Neural cell (in vitro differentiated cells): Measurements from ENCODE around the gene SNRNP27. TPM values are rescaled to one million over a fixed set of nuclear protein-coding genes. Genes with fewer than 3 reads are reported as not detected.

Source experiments
- H2AFZ ChIP-seq: fragments of 200-600, 300-800 bp; sonication (generic), shearing (Covaris generic); 2 replicates; pipeline ENCODE4 v1.6.0; 2014; ENCODE audit warnings: low read depth, mild to moderate bottlenecking, antibody characterized with exemption, low read length, moderate library complexity
- H3F3A ChIP-seq: fragments of 200-600 bp; shearing (Covaris generic); 2 replicates; pipeline ENCODE4 v1.6.1; 2016; ENCODE audit warnings: mild to moderate bottlenecking, moderate library complexity, mixed read lengths, antibody characterized with exemption, low read length; ENCODE audit not compliant: insufficient read depth, poor library complexity, severe bottlenecking
- H3K27ac ChIP-seq: fragments of 200-600, 300-800 bp; sonication (generic), shearing (Covaris generic); 2 replicates; pipeline ENCODE4 v1.5.1; 2014; ENCODE audit warnings: mild to moderate bottlenecking, low read length, moderate library complexity
- H3K27me3 ChIP-seq: fragments of 300-800, 200-600 bp; sonication (generic), shearing (Covaris generic); 2 replicates; pipeline ENCODE4 v1.6.0; 2014; ENCODE audit warnings: mild to moderate bottlenecking, low read depth, low read length, moderate library complexity; ENCODE audit not compliant: insufficient read depth
- H3K36me3 ChIP-seq: fragments of 300-800, 200-600 bp; sonication (generic), shearing (Covaris generic); 2 replicates; pipeline ENCODE4 v1.5.1; 2014; ENCODE audit warnings: mild to moderate bottlenecking, antibody characterized with exemption, low read length, moderate library complexity; ENCODE audit not compliant: insufficient read depth
- H3K4me2 ChIP-seq: fragments of 300-800, 200-600 bp; sonication (generic), shearing (Covaris generic); 2 replicates; pipeline ENCODE4 v1.6.0; 2014; ENCODE audit warnings: mild to moderate bottlenecking, low read length
- H3K4me3 ChIP-seq: fragments of 300-800, 200-600 bp; sonication (generic), shearing (Covaris generic); 2 replicates; pipeline ENCODE4 v1.5.1; 2014; ENCODE audit warnings: mild to moderate bottlenecking, low read length, moderate library complexity
- H3K79me2 ChIP-seq: fragments of 200-600 bp; shearing (Covaris generic); replicated peaks from 2 replicates; pipeline ENCODE4 v1.6.0; 2014; ENCODE audit warnings: mild to moderate bottlenecking, low read length, moderate library complexity; ENCODE audit not compliant: insufficient read depth
- H3K9ac ChIP-seq: fragments of 300-800, 200-600 bp; sonication (generic), shearing (Covaris generic); 2 replicates; pipeline ENCODE4 v1.6.1; 2016; ENCODE audit warnings: mild to moderate bottlenecking, low read length, mixed read lengths
- H3K9me2 ChIP-seq: fragments of 200-600 bp; shearing (Covaris generic); 2 replicates; pipeline ENCODE4 v1.6.1; 2016; ENCODE audit warnings: mild to moderate bottlenecking, low read length, mixed read lengths; ENCODE audit not compliant: insufficient read depth
- H3K9me3 ChIP-seq: fragments of 200-600, 300-800 bp; sonication (generic), shearing (Covaris generic); 2 replicates; pipeline ENCODE4 v1.6.1; 2016; ENCODE audit warnings: mild to moderate bottlenecking, mixed run types, low read length, moderate library complexity, mixed read lengths
- H4K20me1 ChIP-seq: fragments of 200-600 bp; shearing (Covaris generic); 2 replicates; pipeline ENCODE4 v1.6.1; 2016; ENCODE audit warnings: mild to moderate bottlenecking, mixed run types; ENCODE audit not compliant: insufficient read depth
- CTCF ChIP-seq: fragments of 450-650 bp; IDR thresholded peaks from 2 replicates; pipeline ENCODE4 v1.5.1; 2014; ENCODE audit warnings: antibody characterized with exemption, mild to moderate bottlenecking, moderate library complexity; ENCODE audit not compliant: poor library complexity, severe bottlenecking
- EP300 ChIP-seq: fragments of 450-650 bp; conservative IDR thresholded peaks from 2 replicates; pipeline ENCODE4 v1.6.1; 2014; ENCODE audit warnings: antibody characterized with exemption, mild to moderate bottlenecking, moderate library complexity; ENCODE audit not compliant: poor library complexity, severe bottlenecking
- EZH2 ChIP-seq: fragments of 200-600, 300-800 bp; shearing (Covaris generic), sonication (generic); IDR thresholded peaks from 2 replicates; pipeline ENCODE4 v1.6.1; 2014; ENCODE audit warnings: antibody characterized with exemption, low read length, borderline replicate concordance, mild to moderate bottlenecking; ENCODE audit not compliant: insufficient read depth, poor library complexity, severe bottlenecking
- MXI1 ChIP-seq: fragments of 450-650 bp; conservative IDR thresholded peaks from 2 replicates; pipeline ENCODE4 v1.6.1; 2014; ENCODE audit warnings: antibody characterized with exemption, mild to moderate bottlenecking; ENCODE audit not compliant: poor library complexity, severe bottlenecking
- POLR2AphosphoS5 ChIP-seq: IDR thresholded peaks from 2 replicates; pipeline ENCODE4 v1.6.1; 2012
- RAD21 ChIP-seq: fragments of 450-650 bp; conservative IDR thresholded peaks from 2 replicates; pipeline ENCODE4 v1.6.1; 2014; ENCODE audit warnings: antibody characterized with exemption, mild to moderate bottlenecking, moderate library complexity
- REST ChIP-seq: IDR thresholded peaks from 2 replicates; pipeline ENCODE4 v1.6.1; 2012; ENCODE audit warnings: borderline replicate concordance
- SMC3 ChIP-seq: fragments of 450-650 bp; conservative IDR thresholded peaks from 2 replicates; pipeline ENCODE4 v1.6.1; 2014; ENCODE audit warnings: antibody characterized with exemption, mild to moderate bottlenecking, moderate library complexity; ENCODE audit not compliant: poor library complexity
- TAF1 ChIP-seq: IDR thresholded peaks from 2 replicates; pipeline ENCODE4 v1.6.1; 2012; ENCODE audit warnings: low read depth
- polyA plus RNA-seq: library from polyadenylated mRNA; depleted of rRNA; stranded (reverse); fragments of >200 nt; gene quantifications from 2 replicates; pipeline ENCODE4 v1.2.3, GENCODE V29; 2014

SNRNP27 gene
- polyA plus RNA-seq, 1 donor from 2014 or later = 90.7 TPM

GRCh38 chr2:69902213-69902922 is 8.6 kb downstream of the SNRNP27 start:
- H4K20me1 ChIP-seq = no peaks in the 10 kb centered on the region
- no peak overlapping the region for H3K4me3 ChIP-seq
- no peaks in the 10 kb centered on the region for H3K9me3 ChIP-seq
- no peaks in the 10 kb centered on the region for H3K9me2 ChIP-seq
- H3K27ac ChIP-seq = no peak overlapping the region
- H2AFZ ChIP-seq = no peak overlapping the region
- no peaks in the 10 kb centered on the region for H3K27me3 ChIP-seq
- H3K9ac ChIP-seq = no peak overlapping the region
- H3F3A ChIP-seq = no peaks in the 10 kb centered on the region
- TF ChIP-seq CTCF (no peak), EZH2 (no peak), REST (no peak), TAF1 (no peak), SMC3 (no peak), EP300 (no peak), RAD21 (no peak), POLR2AphosphoS5 (no peak), MXI1 (no peak)
- no peaks in the 10 kb centered on the region for H3K79me2 ChIP-seq
- H3K4me2 ChIP-seq = no peak overlapping the region
- H3K36me3 ChIP-seq = no peaks in the 10 kb centered on the region

GRCh38 chr2:69907216-69907615 is 13.5 kb downstream of the SNRNP27 start:
- no peak overlapping the region for H3K27ac ChIP-seq

More at GRCh38 chr2:69907216-69907615, 13.5 kb downstream of the SNRNP27 start:
- Histone ChIP-seq H3K4me3 (no peak overlapping the region), H3K9me3 (no peaks in the 10 kb centered on the region), H3K4me2 (no peak overlapping the region), H3K9ac (no peak overlapping the region), H2AFZ (no peak overlapping the region), H3K36me3 (no peaks in the 10 kb centered on the region), H4K20me1 (no peaks in the 10 kb centered on the region), H3K79me2 (no peaks in the 10 kb centered on the region), H3F3A (no peaks in the 10 kb centered on the region), H3K9me2 (no peaks in the 10 kb centered on the region), H3K27me3 (no peaks in the 10 kb centered on the region)
- no peak for TF ChIP-seq CTCF
- no peak for TF ChIP-seq RAD21
- no peak for TF ChIP-seq POLR2AphosphoS5
- TF ChIP-seq MXI1 = no peak
